Upper lobe of left lung (tissue), 4 donors: ENCODE results near the gene TAP1.

Experiments
- EP300 ChIP-seq, 4 donors: sonication (generic); formaldehyde crosslinking; IDR thresholded peaks; one replicate each; pipeline ENCODE4 v1.5.1; 2017; ENCODE audit warnings: antibody characterized with exemption in 4 of 4, control low read depth in 2 of 4
- POLR2A ChIP-seq, 4 donors: fragments of 450-650 bp; IDR thresholded peaks; one replicate each; pipeline ENCODE4 v1.5.1; 2016 to 2017; ENCODE audit warnings: antibody characterized with exemption in 4 of 4, mild to moderate bottlenecking in 2 of 4

- TF ChIP-seq EP300 (IDR thresholded peaks at IDR 0.05): no peak
- no peak for TF ChIP-seq POLR2A (IDR thresholded peaks at IDR 0.05)
These were observed 7.2 kb upstream of the TAP1 start for GRCh38 chr6:32860674-32861073.
